Ecto neural progenitor cell (in vitro differentiated cells): Measurements from ENCODE around the gene SETD4.

Source experiments
- DNase-seq: peaks from one replicate; pipeline ENCODE4 v3.0.0-alpha.2; 2018; ENCODE audit warnings: low spot score

The SETD4 gene

DNA sequence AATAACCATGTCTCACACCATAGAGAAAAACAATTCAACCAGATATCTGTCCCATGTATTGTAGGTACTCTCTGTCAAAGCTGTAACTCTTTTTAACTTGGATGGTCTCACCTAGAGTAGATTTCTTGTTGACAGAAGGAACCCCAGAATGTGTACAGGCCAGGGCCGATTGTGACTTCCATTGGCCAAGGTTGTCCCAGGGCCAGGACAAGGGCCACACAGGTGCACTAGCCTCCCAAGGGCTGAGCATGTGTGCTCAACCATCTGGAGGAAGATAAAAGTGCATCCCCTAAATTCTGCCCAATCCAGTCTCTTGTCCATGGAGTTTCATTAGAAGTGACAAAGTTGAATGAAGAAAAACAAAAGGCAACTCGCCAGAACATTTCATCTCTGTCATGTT, 51.8 kb downstream of the SETD4 start:
- DNase-seq: no peak

DNA sequence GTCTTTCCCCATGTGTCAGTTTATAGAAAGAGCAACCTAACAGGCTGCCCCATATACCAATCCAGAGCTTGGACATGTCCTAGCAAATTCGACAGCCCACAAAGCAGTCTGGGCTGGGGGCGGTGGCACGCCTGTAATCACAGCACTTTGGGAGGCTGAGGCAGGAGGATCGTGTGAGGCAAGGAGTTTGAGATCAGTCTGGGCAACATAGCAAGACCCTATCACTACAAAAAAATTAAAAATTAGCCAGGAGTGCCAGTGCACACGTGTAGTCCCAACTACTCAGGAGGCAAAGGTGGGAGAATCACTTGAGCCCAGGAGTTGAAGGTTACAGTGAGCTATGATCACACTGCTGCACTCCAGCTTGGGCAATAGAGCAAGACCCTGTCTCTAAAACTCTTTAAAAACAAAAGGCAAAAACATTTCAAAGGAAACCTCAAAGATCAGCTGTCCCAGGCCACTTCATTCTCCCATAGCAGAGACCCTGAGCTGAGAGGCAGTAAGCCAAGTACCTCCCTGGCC, 54.4 kb downstream of the SETD4 start:
- DNase-seq: no peak

DNA sequence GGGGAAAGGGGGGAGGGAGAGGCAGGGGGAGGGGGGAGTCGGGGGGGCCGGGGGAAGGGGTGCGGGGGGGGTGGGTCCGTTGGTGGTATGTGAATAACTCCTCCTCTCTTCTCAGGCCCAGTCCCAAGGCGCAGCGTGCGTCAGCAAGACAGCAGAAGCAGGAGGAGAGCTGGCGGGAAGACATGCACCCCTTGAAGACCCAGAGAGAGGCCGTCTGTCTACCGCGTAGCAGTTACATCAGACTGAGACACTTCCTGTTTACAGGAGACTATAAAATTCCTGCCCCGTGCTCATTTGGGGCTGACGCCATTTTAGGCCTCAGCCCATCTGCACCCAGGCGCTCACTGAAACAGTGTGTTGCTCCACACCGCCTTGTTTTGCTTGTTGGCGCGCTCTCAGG, 55.3 kb downstream of the SETD4 start:
- no peak for DNase-seq

DNA sequence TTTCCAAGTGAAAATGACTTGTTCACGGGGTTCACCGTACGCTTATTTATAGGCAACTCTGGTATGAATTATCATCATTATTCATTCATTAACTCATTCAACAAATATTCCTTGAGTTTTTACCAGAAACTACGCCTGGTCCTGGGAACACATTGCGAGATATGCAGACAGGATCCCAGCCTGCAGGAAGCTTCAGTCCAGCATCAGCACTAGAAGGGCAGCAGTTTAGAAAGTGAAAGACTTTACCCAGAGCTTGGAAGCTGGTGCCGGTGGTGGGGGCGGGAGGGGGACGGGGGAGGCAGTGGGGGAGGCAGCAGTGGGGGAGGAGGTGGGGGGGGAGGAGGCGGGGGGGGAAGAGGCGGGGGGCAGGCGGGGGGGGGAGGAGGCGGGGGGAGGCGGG, 55.9 kb downstream of the SETD4 start:
- no peak for DNase-seq

DNA sequence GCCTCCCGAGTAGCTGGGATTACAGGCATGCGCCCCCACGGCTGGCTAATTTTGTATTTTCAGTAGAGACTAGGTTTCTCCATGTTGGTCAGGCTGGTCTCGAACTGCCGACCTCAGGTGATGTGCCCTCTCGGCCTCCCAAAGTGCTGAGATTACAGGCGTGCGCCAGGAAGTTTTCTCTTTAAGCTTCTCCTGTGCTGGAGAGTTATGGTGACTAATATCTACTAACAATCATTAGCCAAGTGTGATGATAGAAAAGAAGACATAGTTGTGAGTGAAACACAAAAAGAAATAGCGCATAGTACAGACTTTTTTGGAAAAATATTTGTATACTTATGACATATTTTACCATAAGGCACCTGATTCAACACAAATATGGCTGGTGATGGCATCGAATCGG, 56.5 kb downstream of the SETD4 start:
- DNase-seq: no peak

DNA sequence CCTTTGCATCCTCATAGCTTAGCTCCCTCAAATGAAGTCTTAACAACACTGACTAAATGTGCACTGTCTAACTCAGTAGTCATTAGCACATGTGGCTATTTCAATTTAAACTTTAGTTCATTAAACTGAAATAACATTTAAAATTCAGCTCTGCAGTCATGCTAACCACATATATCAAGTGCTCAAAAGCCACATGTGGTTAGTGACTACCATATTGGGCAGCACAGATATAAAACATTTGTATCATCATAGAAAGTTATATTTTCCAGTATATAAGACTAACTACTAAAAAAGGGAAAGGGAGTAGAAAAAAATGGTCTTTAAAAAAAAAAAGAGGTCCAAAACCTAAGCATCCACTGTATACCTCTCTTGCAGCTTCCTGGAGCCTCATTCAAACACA, 64.1 kb downstream of the SETD4 start:
- DNase-seq: no peak

DNA sequence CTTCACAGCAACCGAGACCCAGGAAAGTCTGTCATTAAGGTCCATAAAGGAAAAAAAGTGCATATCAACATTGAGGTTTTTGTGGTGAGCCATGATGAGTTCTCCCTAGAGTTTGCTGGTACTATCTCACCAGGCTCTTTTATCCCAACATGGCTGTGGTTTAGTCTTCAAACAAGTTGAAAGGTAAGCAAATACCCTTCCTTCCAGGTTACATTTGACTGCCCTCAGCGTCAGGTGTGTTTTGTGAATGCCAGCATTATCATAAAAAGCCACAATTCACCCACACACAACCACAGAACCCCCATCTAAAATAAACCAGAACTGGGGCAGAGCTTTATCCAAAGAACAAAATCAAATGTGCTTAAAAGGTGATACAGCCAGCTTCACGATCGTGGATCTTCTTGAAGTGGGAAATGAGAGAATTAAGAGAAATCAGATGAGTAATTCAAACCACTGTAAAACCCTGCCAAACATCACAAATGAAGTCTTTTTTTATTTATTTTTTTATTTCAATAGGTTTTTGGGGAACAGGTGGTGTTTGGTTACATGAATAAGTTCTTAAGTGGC, 64.7 kb downstream of the SETD4 start:
- DNase-seq: no peak

DNA sequence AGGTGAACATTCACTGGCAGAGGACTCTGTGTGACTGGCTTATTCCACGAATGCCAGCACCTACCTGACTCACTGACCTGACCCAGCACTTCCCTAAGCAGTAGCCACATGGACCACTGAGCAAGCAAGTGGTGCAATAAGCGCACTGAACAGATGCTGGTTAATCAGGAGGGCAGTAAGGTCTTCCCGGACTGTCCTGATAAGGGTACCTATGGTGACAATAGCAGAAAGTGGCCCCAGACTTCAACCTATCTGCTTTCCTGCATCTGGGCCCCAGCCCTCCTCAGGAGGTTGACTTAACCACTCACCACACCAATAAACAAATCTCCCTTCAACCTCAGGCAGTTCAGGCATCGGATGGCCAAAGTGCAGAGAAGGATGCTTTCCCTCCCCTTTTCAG, 65.7 kb downstream of the SETD4 start:
- no peak for DNase-seq

DNA sequence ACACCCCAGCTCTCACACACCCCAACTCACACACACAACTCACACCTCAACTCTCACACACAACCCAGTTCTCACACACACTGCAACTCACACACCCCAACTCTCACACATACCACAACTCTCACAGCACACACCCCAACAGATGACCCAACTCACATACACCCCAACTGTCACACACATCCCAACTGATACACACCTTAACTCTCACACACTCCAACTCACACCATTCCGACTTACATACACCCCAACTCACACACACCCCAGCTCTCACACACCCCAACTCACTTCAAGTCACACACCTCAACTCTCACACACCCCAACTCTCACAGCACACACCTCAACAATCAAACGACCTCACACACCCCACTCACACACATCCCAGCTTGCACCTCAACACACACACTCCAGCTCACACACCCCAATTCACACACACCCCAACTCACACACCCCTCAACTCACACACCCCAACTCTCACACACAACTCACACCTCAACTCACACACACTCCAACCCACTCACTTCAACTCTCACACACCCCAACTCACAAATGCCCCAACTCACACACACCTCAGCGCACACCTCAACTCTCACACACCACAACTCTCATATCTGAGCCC, 66.3 kb downstream of the SETD4 start:
- no peak for DNase-seq

DNA sequence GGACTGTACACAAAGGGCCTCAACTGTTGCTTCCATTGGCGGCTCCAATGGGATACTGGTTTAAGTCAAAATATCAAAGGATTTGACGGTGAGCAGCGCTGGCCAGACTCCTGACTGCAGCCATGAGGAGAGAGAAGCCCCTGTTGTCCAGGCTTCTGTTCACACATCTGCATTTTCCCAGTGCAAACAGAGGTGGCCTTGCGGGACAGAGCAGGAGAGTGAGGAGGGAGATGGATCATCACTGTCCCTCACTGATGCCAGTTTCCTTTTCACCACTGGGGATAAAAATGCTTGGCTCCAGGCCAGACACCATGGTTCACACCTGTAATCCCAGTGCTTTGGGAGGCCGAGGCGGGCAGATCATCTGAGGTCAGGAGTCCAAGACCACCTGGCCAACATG, 69.2 kb downstream of the SETD4 start:
- DNase-seq: no peak

DNA sequence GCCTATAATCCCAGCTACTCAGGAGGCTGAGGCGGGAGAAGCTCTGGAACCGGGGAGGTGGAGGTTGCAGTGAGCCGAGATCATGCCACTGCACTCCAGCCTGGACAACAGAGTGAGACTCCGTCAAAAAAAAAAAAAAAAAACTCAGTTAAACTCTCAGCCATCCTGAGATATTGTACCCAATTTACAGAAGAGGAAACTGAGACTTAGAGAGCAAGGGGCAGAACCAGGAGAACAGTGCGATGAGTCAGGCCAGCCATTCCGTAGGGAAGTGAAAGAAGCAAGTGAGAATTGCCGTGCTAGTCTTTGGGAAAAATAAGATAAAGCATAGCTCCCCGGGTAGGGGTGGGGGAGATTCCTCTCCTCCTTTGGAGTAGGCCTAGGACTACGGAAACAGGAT, 69.7 kb downstream of the SETD4 start:
- DNase-seq: no peak

DNA sequence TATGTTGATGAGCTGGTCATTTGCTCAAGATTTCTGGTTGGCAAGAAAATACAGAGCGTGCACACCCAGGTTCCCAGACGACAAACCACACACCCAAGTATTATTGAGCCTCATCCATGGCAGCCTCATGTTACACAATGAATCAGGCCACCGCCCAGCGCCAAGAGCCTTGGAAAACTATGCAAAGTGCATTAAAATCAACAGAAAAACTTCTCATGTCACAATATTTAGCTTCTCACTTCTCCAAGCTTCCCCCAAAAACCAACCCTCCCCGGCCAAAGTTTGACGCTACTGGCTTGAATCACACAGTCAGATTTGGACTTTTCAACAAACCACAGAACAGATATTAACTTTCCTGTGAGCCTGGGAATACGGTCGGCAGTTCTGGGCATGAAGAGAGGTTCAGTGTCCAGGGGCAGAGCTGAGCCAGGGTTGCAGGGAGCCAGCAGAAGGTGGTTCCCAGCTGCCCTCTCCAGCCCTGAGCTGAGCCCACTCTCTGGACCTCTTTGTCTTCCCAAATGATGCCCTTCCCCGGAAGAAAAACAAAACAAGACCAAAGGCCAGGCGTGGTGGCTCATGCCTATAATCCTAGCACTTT, 71.1 kb downstream of the SETD4 start:
- DNase-seq: no peak

DNA sequence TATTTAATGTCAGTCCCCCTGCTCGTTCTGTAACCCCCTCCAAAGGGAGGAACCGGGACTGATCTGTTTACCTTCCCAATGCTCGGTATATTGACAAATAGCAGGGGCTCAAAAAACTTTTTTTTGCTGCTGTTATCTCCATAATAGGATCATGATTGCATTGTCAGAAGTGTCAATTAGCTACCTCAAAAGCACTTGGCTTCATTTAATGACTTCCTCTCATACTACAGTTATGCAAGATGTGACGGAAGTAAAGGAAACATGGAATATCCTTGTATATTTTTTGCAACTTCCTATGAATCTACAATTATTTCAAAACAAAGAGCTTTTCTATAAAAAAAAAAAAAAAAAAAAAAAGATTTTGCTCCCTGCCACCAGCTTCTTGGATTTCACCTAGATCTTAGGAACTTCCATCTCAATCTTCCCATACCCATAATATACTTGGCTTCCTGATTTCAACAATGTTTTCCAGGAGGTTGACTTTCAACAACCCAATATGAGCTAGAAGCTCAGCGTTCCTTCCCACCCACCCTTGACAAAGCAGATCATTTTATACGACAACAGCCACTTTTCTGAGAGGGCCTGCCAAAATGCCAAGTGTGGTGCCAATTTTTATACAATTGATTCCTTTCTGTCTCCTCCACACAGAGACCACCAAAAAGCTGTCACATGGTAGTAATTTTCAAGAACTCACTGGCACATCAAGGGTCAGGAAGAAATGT, 71.7 kb downstream of the SETD4 start:
- DNase-seq: no peak

DNA sequence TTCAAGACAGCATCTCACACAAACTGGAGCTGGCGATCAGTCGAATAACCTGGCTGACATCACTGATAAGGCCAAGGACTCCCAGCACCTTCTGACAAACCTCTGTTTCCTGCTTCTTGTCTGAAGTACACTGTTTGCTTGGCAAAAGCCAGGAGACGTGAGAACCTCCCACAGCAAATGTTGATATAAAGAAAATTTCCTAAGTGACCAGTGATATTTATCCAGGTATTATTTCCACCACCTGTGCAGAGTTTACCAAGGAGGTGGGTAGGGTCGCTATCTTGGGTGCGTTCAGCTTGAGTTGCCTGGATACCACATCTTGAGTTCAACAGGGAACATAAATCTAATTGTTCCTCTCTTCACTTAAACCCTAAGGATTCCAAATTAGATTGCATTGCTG, 72.9 kb downstream of the SETD4 start:
- DNase-seq: no peak

DNA sequence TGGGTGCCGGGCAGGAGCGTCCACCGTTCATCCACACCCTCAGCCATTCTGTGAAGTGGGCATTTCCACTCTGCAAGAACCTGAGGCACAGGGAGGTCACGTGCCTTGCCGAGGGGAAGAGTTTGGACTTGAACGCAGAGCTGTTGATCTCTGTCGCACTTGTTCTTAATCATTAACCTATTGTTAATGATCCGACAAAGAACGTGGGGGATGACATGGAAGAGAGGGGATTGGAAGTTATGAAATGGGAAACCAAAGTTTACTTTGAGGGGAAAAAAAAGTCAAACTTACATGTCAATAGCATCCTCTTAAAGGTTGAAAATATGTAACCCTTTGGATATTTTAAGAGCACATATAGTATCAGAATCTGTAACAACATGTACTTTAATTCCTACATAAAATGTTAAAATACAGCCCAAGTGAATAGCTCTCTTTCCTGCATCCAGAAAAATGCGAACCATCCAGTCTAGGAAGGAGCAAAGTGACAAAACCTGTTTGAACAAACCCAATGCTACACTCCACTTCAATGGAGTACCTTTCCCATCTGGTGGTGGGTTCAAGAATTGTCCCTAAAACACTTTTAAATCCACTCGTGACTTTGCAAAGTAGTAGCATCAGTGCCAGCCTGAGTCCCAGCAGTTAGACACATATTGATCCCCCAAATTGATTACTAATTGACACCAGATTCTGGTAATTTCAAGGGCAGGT, 75.5 kb downstream of the SETD4 start:
- no peak for DNase-seq
